ENCODE results near the gene KCNQ1.

The KCNQ1 gene

GRCh38 chr11:2713661-2714462 lies 269.1 kb downstream of the KCNQ1 start:
- DNase-seq (ENCODE audit: low read depth in 2 of 2) = no peak

- DNase-seq (ENCODE audit: low read depth in 2 of 2) = no peak
These were observed 269.6 kb downstream of the KCNQ1 start for GRCh38 chr11:2714463-2714800.

- DNase-seq (ENCODE audit: low read depth in 2 of 2) = no peak
These were observed 270.1 kb downstream of the KCNQ1 start for GRCh38 chr11:2714871-2715270.

DNA sequence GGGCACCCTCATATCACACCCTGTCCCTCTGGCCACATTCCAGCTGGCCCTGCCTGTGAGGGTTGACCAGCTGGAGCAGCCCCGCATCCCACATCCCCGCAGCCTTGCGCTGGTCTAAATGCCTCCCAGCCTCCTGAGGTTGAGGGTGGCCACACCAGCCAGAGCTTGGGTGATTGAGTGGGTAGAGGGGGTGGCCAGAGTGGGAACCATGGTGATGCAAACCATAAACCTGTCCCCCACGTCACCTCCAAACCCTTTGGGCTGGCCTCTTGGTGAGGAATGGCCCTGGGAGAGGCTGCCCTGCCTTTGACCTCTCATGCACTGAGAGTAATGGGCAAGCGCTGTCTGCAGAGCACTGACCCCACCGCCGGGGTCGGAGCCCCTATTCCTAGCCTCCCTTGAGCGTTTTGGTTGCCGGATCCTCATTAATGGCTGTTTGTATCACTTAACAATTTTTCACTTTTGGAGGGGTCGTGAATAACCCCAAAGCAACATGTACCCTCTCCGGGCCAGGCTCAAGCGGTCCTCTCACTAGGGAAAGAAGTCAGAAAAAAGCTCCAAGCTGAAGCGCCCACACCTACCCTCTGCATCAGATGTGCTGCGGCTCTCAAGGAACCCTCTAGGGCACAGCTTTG lies 271.0 kb downstream of the KCNQ1 start:
- no peak for DNase-seq (ENCODE audit: low read depth in 2 of 2)

GRCh38 chr11:2716376-2717095 lies 271.7 kb downstream of the KCNQ1 start:
- no peak for DNase-seq (ENCODE audit: low read depth in 2 of 2)

DNA sequence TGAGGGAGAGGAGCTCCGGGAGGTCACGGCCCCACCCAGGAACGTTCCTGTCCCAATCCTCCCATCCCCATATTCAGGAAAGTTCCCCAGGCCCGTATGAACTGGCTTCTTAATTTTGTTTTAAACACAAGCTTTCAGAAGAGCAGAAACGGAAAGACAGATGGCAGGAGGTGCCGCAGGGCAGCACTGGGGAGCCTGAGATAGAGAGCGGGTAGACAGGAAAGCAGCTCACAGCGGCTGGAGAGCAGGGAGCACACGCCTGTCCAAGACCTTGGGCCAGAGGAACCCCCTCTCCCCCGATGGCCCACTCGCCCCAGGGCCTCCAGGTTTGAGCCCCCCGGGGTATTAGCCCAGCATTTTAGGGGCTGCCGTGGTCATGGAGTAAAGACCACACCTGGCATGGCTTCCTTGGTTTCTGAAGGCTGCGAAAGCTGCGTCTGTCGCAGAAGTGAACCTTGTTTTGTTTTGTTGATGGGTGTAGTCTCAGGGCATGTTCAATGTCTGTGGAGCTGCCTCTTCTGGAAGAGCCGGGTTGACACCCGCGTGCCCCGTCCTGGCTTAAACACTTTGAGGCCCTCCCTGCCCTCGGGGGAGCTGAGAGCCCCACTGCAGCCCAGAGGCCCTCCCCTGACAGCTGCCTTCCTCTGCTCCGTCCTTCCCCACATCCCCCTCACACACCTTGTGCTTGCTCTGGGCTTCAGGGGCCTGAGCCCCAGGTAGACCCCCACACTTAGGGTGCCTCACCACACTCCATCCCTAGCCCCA lies 272.9 kb downstream of the KCNQ1 start:
- no peak for DNase-seq (ENCODE audit: low read depth in 2 of 2)

GRCh38 chr11:2718817-2719438 lies 274.1 kb downstream of the KCNQ1 start:
- DNase-seq (ENCODE audit: low read depth in 2 of 2) = no peak

GRCh38 chr11:2719831-2720590 lies 275.2 kb downstream of the KCNQ1 start:
- DNase-seq (ENCODE audit: low read depth in 2 of 2) = no peak

GRCh38 chr11:2721210-2721916 lies 276.6 kb downstream of the KCNQ1 start:
- DNase-seq (ENCODE audit: low read depth in 2 of 2) = no peak

DNA sequence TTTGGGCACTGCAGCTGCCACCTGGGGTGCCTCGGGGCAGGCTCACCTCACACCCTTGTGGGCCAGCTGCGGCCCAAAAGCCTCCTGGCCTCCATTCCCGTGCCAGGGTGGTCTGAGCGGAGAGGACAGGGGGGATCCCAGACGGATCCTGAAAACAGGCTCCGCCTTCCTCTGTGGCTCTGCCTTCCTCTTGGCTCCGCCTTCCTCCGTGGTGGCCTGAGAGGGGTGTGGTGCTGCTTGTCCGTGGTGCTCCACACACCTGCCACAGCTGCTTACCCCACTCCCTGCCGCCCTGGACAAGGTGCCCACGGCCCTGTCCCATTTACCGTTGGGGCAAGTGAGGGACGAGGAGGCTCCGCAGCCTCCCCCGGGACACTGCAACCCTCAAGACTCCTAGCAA lies 278.1 kb downstream of the KCNQ1 start:
- DNase-seq (ENCODE audit: low read depth in 2 of 2) = no peak

DNA sequence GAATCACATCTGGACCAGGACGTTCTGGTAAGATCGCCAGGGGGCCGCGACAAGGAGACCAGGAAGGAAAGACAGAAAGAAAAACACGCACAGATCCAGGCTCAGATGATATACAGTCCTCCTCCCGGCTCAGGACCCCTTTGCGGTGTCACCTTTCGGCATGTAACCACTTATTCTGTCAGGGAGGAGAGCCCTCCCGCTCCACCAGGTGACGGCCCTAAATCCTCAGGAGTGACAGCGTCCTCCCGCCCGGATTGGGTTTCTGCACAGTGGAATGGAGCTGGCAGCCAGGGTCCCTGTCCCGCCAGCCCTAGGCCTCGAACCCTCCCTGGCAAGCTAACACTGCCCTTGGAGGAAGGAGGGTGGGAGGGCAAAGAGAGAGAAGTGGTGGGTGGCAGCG lies 279.3 kb downstream of the KCNQ1 start:
- DNase-seq (ENCODE audit: low read depth in 2 of 2) = no peak

GRCh38 chr11:2724653-2725367 lies 280.0 kb downstream of the KCNQ1 start:
- no peak for DNase-seq (ENCODE audit: low read depth in 2 of 2)

DNA sequence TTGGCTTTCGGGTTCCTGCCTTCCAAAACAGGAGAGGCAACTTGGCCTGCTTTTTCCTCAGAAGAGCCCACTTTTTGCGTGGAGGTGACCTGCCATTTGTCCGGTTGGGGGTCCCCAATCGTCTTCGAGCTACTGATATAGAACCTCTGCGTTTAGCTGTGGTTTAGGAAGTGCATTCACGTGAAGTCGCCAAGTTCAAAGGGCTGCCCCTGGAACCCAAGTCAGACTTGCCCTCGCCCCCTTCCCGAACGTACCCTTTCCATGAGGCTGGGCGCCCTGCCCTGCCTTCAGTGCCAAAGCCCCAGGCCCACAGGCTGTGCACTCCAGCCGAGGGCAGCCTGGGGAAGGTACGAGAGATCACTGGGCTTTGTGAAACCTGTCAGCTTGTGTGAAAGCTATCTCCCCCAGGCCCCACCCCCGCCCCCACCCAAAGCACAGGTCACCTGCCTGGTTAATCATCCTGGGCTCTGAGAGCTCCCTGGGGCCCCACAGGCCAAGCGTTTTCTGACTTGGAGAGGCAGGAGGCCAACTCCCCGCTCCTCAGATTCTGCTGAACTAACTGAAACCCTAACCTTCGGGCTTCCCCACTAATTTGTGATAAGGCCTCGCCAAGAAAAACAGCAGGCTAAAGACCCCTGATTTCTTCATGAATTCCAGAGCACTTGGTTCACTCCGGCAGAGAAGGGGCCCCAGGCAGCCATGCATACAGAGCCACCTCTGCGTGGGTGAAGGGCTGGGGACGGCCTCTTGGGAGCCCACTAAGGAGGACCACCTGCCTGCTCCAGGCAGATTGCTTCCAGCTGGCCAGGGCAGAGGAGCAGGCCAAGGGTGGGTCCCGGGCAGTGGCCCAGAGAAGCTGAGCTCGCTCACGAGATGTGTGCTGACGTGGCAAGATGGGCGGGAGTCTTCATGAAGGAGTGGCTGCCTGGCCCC lies 280.8 kb downstream of the KCNQ1 start:
- DNase-seq (ENCODE audit: low read depth in 2 of 2) = no peak

DNA sequence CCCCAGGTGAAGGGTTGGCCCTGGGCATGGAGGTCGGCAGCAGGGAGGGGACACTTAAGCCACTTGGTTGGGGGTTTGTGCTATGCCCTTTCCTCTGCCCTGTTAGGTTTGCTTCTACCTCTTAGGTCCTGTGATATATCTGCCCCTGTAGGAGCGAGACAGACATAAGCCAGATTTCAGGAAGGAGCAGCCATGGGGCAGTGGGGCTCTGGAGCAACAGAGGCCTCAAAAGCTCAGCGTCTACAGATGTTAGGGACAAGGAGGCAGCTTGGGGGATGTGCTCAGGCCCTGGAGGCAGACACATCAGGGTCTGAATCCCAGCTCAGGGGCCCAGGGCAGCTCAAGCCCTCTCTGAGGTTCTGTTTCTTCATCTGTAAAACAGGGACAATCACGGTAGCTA lies 282.2 kb downstream of the KCNQ1 start:
- no peak for DNase-seq (ENCODE audit: low read depth in 2 of 2)

DNA sequence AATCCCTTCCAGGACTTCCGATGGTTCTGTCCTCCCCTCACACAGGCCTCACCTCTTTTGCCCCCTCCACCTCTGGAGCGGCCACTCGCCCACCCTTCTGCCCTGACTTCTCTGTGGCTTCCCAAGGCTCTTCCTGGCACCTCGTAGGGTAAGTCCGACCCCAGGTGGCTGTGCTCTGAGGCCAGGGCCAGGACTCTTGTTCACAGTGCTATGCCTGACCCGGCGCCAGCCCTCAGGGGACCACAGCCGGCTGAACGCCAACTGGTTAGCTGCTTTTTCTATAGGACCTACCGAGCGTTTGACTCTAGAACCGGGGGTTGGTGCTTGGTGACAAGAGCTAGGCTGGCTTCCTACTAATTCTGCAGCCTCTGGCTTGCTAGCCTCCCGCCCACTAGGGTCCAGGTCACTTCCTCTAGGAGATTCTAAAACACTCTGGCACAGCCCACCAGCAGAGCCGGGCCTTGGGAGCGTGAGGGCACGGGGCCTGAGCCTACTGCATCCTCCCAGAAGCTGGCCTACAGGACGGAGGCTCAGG lies 283.4 kb downstream of the KCNQ1 start:
- no peak for DNase-seq (ENCODE audit: low read depth in 2 of 2)

DNA sequence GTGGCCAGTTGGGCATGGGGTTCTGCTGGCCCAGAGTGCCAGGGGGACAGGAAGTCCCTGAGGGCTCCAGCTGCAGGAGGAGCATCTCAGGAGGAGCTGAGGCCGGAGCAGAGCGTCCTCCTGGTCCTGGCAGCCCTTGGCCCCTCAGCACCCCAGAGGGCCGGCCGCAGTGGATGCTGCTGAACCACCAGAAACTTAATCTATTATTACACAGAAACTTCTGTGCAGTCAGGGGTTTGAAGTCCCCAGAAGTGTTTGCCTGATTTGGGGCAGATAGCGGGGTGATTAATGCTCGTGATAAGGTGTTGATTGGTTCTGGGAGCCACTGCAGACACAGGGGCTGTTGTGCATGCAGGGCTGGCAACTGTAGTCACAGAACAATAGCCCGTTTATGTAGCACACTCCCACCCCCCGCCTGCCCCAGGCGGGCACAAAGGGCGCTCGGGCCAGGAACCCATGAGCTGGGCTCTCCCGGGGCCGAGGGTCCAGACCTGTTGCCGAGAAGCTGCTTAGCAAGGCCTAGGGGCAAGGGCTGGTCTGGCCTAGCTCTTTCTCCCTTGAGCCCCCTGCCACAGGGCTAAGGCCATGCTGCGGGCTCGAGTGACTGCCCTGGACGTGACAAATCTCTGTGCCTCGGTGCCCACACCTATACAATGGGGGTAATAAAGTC lies 284.0 kb downstream of the KCNQ1 start:
- DNase-seq (ENCODE audit: low read depth in 2 of 2) = no peak

GRCh38 chr11:2729841-2730240 lies 285.0 kb downstream of the KCNQ1 start:
- no peak for DNase-seq (ENCODE audit: low read depth in 2 of 2)

All from activated CD4-positive, alpha-beta T cell treated with anti-CD3 and anti-CD28 coated beads for 24 hours (primary cell).